Vagina (tissue), 2 donors: ENCODE measurements around the gene TNFRSF8.

Experiments
- POLR2A ChIP-seq, 2 donors: fragments of 450-650 bp; IDR thresholded peaks; one replicate each; pipeline ENCODE4 v1.6.1; 2017; ENCODE audit warnings: antibody characterized with exemption in 2 of 2, mild to moderate bottlenecking in 2 of 2, moderate library complexity in 2 of 2
- POLR2AphosphoS5 ChIP-seq, 2 donors: sonication (generic); formaldehyde crosslinking; IDR thresholded peaks; one replicate each; pipeline ENCODE4 v1.9.0; 2017; ENCODE audit warnings: antibody characterized with exemption in 2 of 2, mild to moderate bottlenecking in 2 of 2, low read depth in 1 of 2; ENCODE audit not compliant: insufficient read depth in 1 of 2
- TF ChIP-seq, protein P1 (sequence below), 3 experiments: fragments of 450-650 bp in 2 of 3; fragments of 200-600 bp in 1 of 3; sonication (generic) in 1 of 3; IDR thresholded peaks; one replicate each; pipeline ENCODE4 v1.5.1; 2017 to 2019; ENCODE audit warnings: antibody characterized with exemption in 3 of 3, mild to moderate bottlenecking in 2 of 3, moderate library complexity in 2 of 3

DNA sequence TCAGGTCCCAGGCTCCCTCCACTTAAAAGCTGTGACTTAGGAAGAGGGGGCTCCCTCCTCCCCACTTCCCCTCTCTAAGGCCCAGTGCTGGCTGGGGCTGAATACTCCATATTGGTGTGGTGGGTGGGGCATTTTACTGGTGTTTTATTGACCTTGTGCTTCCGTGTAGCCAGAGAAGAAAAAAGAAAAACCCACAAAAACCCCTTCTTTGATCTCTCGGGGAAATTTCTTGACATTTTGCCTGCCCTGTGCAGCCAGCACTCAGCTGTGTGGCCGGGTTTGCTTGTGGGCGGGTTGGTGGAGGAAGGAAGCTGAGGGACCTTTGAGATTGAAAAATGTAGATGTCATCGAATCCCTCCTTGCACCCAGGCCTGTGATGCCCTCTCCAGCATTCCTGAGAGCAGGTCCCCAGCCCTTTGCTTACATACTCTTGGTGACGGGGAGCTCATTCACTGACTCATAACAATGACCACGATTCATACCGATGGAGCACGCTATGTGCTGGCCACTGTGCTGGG lies 24.8 kb downstream of the TNFRSF8 start:
- TF ChIP-seq, protein P1, sequence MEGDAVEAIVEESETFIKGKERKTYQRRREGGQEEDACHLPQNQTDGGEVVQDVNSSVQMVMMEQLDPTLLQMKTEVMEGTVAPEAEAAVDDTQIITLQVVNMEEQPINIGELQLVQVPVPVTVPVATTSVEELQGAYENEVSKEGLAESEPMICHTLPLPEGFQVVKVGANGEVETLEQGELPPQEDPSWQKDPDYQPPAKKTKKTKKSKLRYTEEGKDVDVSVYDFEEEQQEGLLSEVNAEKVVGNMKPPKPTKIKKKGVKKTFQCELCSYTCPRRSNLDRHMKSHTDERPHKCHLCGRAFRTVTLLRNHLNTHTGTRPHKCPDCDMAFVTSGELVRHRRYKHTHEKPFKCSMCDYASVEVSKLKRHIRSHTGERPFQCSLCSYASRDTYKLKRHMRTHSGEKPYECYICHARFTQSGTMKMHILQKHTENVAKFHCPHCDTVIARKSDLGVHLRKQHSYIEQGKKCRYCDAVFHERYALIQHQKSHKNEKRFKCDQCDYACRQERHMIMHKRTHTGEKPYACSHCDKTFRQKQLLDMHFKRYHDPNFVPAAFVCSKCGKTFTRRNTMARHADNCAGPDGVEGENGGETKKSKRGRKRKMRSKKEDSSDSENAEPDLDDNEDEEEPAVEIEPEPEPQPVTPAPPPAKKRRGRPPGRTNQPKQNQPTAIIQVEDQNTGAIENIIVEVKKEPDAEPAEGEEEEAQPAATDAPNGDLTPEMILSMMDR (IDR thresholded peaks at IDR 0.05), result no peak
- TF ChIP-seq POLR2AphosphoS5 (IDR thresholded peaks at IDR 0.05; ENCODE audit: insufficient read depth in 1 of 2, low read depth in 1 of 2) (no peak), POLR2A (IDR thresholded peaks at IDR 0.05) (no peak)
